HG03064 (cell line): Measurements from ENCODE around the gene HELZ.
"Not testable (repeated sequence)": the region's sequence is repeated elsewhere in the genome, so short reads cannot be mapped to it uniquely, and the experiment has no call there.

Experiments used
- ATAC-seq: cut with Tn5 transposase; IDR thresholded peaks from one replicate; pipeline ENCODE4 v1.9.1; 2021; ENCODE audit warnings: low read depth; ENCODE audit not compliant: unreplicated experiment

HELZ gene

GRCh38 chr17:67245073-67245693 lies at the start of gene HELZ:
TSS of gene HELZ (minus strand) at chr17:67245196. CDS start at chr17:67218804, 26,392 bp downstream.
- no peak for ATAC-seq

- ATAC-seq = no peak
These were observed 48.5 kb upstream of the HELZ start for GRCh38 chr17:67293251-67294203.

- no peak for ATAC-seq
These were observed 45.8 kb upstream of the HELZ start for GRCh38 chr17:67290711-67291291.

GRCh38 chr17:67290244-67290643 lies 45.2 kb upstream of the HELZ start:
- no peak for ATAC-seq

- ATAC-seq = no peak
These were observed 44.3 kb upstream of the HELZ start for GRCh38 chr17:67289181-67289876.

GRCh38 chr17:67286826-67287225 lies 41.8 kb upstream of the HELZ start:
- not testable (repeated sequence) for ATAC-seq

GRCh38 chr17:67285360-67285759 lies 40.4 kb upstream of the HELZ start:
- no peak for ATAC-seq

GRCh38 chr17:67283731-67284516 lies 38.9 kb upstream of the HELZ start:
- ATAC-seq = no peak

GRCh38 chr17:67281743-67282142 lies 36.7 kb upstream of the HELZ start:
- no peak for ATAC-seq

- ATAC-seq = no peak
These were observed 36.1 kb upstream of the HELZ start for GRCh38 chr17:67281053-67281452.

GRCh38 chr17:67280279-67280678 lies 35.3 kb upstream of the HELZ start:
- ATAC-seq = no peak

GRCh38 chr17:67279115-67279514 lies 34.1 kb upstream of the HELZ start:
- no peak for ATAC-seq

- no peak for ATAC-seq
These were observed 33.4 kb upstream of the HELZ start for GRCh38 chr17:67278363-67278762.

- no peak for ATAC-seq
These were observed 31.1 kb upstream of the HELZ start for GRCh38 chr17:67276075-67276474.

- no peak for ATAC-seq
These were observed 29.5 kb upstream of the HELZ start for GRCh38 chr17:67274466-67274865.

GRCh38 chr17:67273900-67274299 lies 28.9 kb upstream of the HELZ start:
- ATAC-seq = no peak

- ATAC-seq = no peak
These were observed 27.5 kb upstream of the HELZ start for GRCh38 chr17:67272312-67273047.

- not testable (repeated sequence) for ATAC-seq
These were observed 26.2 kb upstream of the HELZ start for GRCh38 chr17:67271187-67271586.

- ATAC-seq = no peak
These were observed 25.4 kb upstream of the HELZ start for GRCh38 chr17:67270416-67270815.
